ENCODE data around the gene FOXD4L6. TPM values are rescaled to one million over a fixed set of nuclear protein-coding genes. Genes with fewer than 3 reads are reported as not detected.
"Not testable (repeated sequence)": the region's sequence is repeated elsewhere in the genome, so short reads cannot be mapped to it uniquely, and the experiment has no call there.

Gene FOXD4L6
- total RNA-seq, 4 donors from 2014 or later = not detected

DNA sequence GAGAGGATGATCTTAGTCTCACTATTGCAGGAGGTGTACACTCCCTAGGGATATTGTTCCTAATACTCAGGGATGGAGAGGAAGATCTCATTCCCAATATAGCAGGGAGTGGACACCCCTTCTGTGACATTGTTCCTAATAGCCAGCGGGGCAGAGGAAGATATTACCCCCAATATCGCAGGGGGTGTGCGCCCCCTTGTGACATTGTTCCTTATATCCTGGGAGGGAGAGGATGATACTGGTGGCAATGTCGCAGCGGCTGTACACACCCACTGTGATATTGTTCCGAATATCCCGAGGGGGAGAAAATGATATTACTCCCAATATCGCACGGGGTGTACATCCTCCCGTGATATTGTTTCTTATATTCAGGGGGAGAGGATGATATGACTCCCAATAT is 17.6 kb downstream of the FOXD4L6 start:
- H3K27ac ChIP-seq, H3K27me3 ChIP-seq, H3K36me3 ChIP-seq, DNase-seq, H3K4me3 ChIP-seq, H3K9me3 ChIP-seq, H3K4me1 ChIP-seq: not testable (repeated sequence)

DNA sequence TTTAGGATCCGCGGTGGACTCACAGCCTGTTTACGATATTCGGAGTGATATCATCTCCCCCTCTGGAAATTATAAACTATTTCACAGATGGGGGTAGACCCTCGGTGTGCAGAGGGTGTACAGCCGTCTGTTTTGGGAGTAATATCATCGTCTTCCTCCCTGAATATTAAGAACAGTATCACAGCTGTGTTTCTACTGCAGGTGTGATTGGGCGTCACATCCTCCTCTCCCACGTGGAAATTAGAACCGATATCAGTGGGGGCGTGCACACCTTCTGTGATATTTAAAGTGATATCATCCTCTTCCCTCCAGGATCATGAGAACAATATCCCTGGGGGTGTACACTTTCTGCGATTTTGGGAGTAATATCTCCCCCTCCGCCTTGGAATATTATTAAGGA is 19.2 kb downstream of the FOXD4L6 start:
- H3K9me3 ChIP-seq, H3K4me3 ChIP-seq, H3K36me3 ChIP-seq, H3K27ac ChIP-seq, H3K4me1 ChIP-seq, H3K27me3 ChIP-seq, DNase-seq: not testable (repeated sequence)

DNA sequence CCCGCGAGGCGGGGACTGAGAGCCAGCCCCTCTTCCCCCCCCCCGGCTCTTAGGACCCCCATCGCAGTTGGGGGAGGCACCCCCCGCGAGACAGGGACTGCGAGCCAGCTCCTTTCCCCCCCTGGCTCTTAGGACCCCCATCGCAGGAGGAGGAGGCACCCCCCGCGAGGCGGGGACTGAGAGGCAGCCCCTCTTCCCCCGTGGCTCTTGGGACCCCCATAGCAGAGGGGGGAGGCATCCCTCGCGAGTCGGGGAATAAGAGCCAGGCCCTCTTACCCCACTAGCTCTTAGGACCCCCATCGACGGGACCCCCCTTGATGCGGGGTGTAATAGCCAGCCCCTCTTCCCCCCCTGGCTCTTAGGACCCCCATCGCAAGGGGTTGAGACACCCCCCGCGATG is 19.7 kb downstream of the FOXD4L6 start:
- not testable (repeated sequence) for H3K9me3 ChIP-seq, H3K27me3 ChIP-seq, DNase-seq, H3K36me3 ChIP-seq, H3K4me1 ChIP-seq, H3K27ac ChIP-seq, H3K4me3 ChIP-seq

DNA sequence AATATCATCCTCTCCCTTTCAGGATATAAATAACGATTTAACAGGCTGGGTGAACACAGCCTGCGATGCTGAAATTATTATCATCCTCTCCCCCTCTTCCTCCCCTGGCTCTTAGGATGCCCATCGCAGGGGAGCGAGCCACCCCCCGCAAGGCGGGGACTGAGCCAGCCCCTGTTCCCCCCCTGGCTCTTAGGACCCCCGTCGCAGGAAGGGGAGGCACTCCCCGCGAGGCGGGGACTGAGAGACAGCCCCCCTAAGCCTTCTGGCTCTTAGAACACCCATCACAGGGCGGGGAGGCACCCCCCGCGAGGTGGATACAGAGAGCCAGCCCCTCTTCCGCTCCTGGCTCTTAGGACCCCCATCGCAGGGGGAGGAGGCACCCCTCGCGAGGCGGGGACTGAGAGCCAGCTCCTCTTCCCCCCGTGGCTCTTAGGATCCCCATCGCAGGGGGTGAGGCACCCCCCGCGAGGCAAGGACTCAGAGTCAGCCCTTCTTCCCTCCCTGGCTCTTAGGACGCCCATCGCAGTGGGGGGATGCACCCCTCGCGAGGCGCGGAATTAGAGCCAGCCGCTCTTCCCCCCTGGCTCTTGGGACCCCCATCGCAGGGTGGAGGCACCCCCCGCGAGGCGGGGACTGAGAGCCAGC is 21.9 kb downstream of the FOXD4L6 start:
- H3K4me1 ChIP-seq, DNase-seq, H3K27ac ChIP-seq, H3K36me3 ChIP-seq, H3K27me3 ChIP-seq, H3K4me3 ChIP-seq, H3K9me3 ChIP-seq: not testable (repeated sequence)

DNA sequence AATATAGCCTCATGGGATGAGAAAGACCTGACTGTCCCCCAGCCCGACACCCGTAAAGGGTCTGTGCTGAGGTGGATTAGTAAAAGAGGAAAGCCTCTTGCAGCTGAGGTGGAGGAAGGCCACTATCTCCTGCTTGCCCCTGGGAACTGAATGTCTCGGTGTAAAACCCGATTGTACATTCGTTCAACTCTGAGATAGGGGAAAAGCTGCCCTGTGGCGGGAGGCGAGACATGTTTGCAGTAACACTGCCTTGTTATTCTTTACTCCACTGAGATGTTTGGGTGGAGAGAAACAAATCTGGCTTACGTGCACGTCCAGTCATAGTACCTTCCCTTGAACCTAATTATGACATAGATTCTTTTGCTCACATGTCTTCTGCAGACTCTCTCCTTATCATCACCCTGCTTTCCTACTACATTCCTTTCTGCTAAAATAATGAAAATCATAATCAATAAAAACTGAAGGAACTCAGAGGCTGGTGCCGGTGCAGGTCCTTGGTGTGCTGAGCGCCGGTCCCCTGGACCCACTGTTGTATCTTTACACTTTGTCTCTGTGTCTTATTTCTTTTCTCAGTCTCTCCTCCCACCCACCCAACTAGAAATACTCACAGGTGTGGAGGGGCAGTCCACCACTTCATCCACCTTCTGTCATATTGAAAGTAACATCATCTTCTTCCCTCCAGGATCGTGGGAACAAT is 22.8 kb downstream of the FOXD4L6 start:
- not testable (repeated sequence) for H3K27ac ChIP-seq, H3K4me1 ChIP-seq, H3K36me3 ChIP-seq, H3K9me3 ChIP-seq, H3K4me3 ChIP-seq, DNase-seq, H3K27me3 ChIP-seq

DNA sequence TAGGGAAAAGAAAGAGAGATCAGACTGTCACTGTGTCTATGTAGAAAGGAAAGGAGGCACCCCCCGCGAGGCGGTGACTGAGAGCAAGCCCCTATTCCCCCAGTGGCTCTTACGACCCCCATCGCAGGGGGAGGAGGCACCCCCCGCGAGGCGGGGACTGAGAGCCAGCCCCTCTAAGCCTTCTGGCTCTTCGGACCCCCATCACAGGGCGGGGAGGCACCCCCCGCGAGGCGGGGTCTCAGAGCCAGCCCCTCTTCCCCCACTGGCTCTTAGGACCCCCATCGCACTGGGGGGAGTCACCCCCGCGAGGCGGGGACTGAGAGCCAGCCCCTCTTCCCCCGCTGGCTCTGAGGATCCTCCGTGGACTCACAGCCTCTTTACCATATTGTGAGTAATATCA is 23.9 kb downstream of the FOXD4L6 start:
- not testable (repeated sequence) for H3K27me3 ChIP-seq, H3K27ac ChIP-seq, H3K4me3 ChIP-seq, H3K9me3 ChIP-seq, H3K4me1 ChIP-seq, H3K36me3 ChIP-seq, DNase-seq

DNA sequence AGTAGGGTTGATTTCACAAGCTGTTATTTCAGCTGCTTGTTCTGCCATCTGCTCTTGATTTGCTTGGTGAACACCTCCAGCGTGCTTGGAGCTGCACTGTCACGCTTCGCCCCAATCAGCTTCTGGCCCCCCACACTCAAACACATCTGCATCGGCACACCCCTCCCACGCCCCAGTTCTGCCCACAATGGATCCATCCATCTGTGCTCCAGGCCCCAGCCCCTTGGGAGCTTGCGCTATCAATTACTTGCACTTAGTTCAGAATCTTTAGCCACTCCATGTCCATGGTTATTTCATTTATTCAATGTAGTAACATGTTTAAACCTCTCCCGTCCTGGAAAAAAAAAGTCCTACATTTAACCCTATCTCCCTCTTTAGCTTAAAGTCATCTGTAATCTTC is 28.0 kb downstream of the FOXD4L6 start:
- not testable (repeated sequence) for H3K27me3 ChIP-seq, H3K4me1 ChIP-seq, H3K36me3 ChIP-seq, H3K4me3 ChIP-seq, H3K27ac ChIP-seq, H3K9me3 ChIP-seq
- DNase-seq = peak in 1 of 3 donors; percentile 32

DNA sequence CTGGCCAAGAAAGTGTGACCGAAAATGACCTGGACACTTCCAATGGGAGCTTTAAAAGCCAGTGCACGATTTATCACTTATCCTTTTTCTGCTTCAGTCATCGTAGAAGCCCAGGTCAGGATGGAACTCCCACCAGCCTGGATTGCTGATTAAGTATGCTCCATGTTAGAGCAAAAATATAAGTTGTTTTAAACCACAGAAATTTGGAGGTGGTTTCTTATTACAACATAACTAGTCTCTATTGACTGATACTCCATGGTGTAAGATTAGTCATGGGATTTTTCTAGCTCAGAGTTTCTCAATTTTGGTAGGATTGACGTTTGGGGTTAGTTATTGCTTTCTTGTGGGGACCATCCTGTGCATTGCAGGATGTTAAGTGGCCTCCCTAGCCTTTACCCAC is 29.7 kb downstream of the FOXD4L6 start:
- H3K27ac ChIP-seq, H3K4me3 ChIP-seq, H3K36me3 ChIP-seq, H3K4me1 ChIP-seq, DNase-seq, H3K9me3 ChIP-seq, H3K27me3 ChIP-seq: not testable (repeated sequence)

DNA sequence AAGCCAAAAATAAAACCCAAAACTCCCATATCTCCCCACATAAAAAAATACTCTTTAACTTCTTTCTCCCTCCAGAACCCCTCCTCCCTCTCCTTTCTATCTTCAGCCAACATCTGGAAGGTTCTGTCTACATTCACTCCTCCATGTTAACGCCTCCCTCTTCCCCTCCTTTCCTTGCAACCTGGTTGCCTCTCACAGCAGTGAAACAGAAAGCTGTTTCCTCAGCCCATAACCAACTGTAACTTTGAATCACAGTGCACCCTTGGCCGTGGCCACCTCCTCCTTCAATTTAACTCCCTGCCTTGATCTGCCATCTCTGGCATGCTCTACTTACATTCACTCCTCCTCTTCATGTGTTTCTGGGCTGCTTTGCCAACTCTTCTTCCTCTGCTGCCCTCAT is 33.4 kb downstream of the FOXD4L6 start:
- H3K27ac ChIP-seq, H3K4me3 ChIP-seq, H3K27me3 ChIP-seq: not testable (repeated sequence)

DNA sequence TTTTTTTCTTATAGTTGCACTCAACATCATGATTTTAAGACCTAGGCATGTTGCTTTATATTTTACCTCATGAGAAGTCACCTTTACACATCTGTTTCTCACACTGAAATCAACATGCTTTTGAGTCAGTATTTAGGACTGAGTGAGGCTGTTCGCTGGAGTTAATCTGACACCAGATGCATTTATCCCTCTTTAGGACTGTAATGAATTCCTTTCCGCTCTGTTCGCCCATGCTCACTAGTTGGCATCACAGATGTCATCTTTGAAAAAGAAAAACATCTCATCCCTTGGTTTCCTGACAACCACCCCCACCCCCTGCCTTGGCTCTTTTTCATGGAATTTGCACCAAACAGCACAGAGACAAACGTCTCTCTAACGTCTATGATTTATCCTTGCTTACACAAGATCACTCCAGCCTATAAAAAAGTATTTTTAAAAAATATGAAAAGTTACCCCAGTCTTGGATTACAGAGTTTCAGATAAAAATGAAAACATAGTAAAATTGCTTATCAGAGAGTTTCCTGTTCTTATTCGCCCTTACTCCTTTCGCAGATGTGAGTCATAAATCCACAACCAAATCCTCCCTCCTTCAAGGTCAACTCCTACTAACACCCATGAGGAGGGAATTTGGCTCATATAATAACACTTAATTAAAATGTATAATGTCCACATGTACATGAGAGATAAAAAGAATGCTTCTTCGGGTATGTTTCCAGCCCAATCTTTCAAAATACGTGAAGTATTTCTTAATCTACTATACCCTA is 34.3 kb downstream of the FOXD4L6 start:
- H3K36me3 ChIP-seq, DNase-seq, H3K27me3 ChIP-seq, H3K4me3 ChIP-seq, H3K27ac ChIP-seq, H3K4me1 ChIP-seq, H3K9me3 ChIP-seq: not testable (repeated sequence)

More for the DNA sequence above, 33.4 kb downstream of the FOXD4L6 start:
- not testable (repeated sequence) for DNase-seq, H3K4me1 ChIP-seq, H3K9me3 ChIP-seq, H3K36me3 ChIP-seq

DNA sequence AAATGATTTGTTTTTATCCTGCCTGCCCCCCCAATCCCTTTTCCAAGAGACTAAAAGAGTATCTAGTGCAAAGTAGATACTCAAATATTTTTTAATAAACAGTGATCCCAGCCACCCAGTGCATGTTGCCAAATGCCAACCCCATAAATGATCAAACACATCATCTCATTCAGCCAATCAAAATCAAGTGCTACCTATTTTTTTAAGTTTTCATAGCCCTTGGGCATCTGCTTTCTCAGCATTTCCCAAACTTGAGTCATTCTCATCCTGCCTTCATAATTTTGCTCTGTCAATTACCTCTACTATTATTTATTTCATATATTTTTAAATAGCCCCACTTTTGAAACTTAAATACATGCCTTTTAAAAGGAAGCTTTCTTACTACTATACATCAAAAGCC is 37.6 kb downstream of the FOXD4L6 start:
- DNase-seq, H3K27ac ChIP-seq, H3K4me3 ChIP-seq, H3K36me3 ChIP-seq, H3K9me3 ChIP-seq, H3K4me1 ChIP-seq, H3K27me3 ChIP-seq: not testable (repeated sequence)

DNA sequence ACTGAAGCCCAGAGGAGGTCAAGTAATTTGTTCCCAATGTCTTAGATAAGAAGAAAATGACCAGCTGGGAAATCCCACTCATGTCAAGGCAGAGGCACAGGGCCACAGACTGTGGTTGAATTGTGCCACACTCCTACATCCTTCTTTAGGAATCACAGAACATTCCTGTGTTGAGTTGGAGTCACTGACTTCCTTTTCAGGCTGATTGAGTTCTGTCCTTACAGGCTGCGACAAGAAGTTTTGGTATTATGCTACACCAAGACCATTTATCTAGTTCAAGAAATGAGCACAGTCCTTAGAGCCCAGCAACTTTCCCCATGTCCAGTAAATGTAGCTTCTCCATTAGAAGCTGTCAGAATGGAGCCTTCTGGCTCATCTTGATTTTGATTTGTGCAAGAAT is 38.1 kb downstream of the FOXD4L6 start:
- not testable (repeated sequence) for H3K27ac ChIP-seq, H3K36me3 ChIP-seq, H3K4me3 ChIP-seq, DNase-seq, H3K4me1 ChIP-seq, H3K27me3 ChIP-seq, H3K9me3 ChIP-seq
